Gastroesophageal sphincter (tissue), 4 donors: ENCODE data around the gene HORMAD1. TPM values are rescaled to one million over a fixed set of nuclear protein-coding genes. Genes with fewer than 3 reads are reported as not detected.

Source experiments
- ATAC-seq: fragments of 150-250 bp; one replicate; pipeline ENCODE4 v1.9.1; 2016; ENCODE audit warnings: mild to moderate bottlenecking, moderate library complexity
- H3K27ac ChIP-seq, 4 donors: fragments of 200-600 bp; sonication (generic) in 3 of 4; 1 replicate in 3 of 4; 2 replicates in 1 of 4; pipeline ENCODE4 v1.5.1; 2016 to 2019
- H3K27me3 ChIP-seq: fragments of 200-600 bp; sonication (generic); one replicate; pipeline ENCODE4 v1.5.1; 2019
- H3K36me3 ChIP-seq, 2 donors: fragments of 200-600 bp; sonication (generic); one replicate each; pipeline ENCODE4 v1.5.1; 2019; ENCODE audit warnings: control low read depth in 1 of 2
- H3K4me1 ChIP-seq, 3 donors: fragments of 200-600 bp; sonication (generic); 1 replicate in 2 of 3; 2 replicates in 1 of 3; pipeline ENCODE4 v1.5.1; 2016 to 2019; ENCODE audit warnings: control low read depth in 2 of 3
- H3K4me3 ChIP-seq, 2 donors: fragments of 200-600 bp; sonication (generic); one replicate each; pipeline ENCODE4 v1.5.1; 2019; ENCODE audit warnings: mild to moderate bottlenecking in 1 of 2, moderate library complexity in 1 of 2
- H3K9me3 ChIP-seq, 3 donors: fragments of 200-600 bp; sonication (generic); one replicate each; pipeline ENCODE4 v1.5.1; 2017 to 2019; ENCODE audit warnings: control low read depth in 2 of 3
- EP300 ChIP-seq: sonication (generic); formaldehyde crosslinking; IDR thresholded peaks from one replicate; pipeline ENCODE4 v1.6.1; 2017; ENCODE audit warnings: antibody characterized with exemption, mild to moderate bottlenecking
- POLR2A ChIP-seq, 2 donors: fragments of 450-650 bp; IDR thresholded peaks; one replicate each; pipeline ENCODE4 v1.6.1; 2017; ENCODE audit warnings: antibody characterized with exemption in 2 of 2, mild to moderate bottlenecking in 2 of 2, moderate library complexity in 1 of 2
- POLR2AphosphoS5 ChIP-seq: sonication (generic); formaldehyde crosslinking; IDR thresholded peaks from one replicate; pipeline ENCODE4 v1.6.1; 2017; ENCODE audit warnings: antibody characterized with exemption
- WGBS, 2 donors: methylation state at CpG; one replicate each; pipeline ENCODE4 v1.1.5; 2018; ENCODE audit warnings: low coverage in 1 of 2; 5-methylcytosine and 5-hydroxymethylcytosine counted together
- total RNA-seq, 4 donors: library from RNA; depleted of rRNA; stranded (reverse); fragments of >200 nt; gene quantifications; one replicate each; pipeline ENCODE4 v1.1.0, GENCODE V29; 2016
- TF ChIP-seq, protein P1 (sequence below), 4 experiments: fragments of 200-600 bp in 2 of 4; fragments of 450-650 bp in 2 of 4; sonication (generic) in 1 of 4; IDR thresholded peaks; one replicate each; pipeline ENCODE4 v1.5.1; 2017 to 2019; ENCODE audit warnings: antibody characterized with exemption in 4 of 4, mild to moderate bottlenecking in 2 of 4, moderate library complexity in 2 of 4

HORMAD1 gene
- total RNA-seq, 4 donors from 2014 or later, result 0.94 to 1.6 TPM; not detected in 2

DNA sequence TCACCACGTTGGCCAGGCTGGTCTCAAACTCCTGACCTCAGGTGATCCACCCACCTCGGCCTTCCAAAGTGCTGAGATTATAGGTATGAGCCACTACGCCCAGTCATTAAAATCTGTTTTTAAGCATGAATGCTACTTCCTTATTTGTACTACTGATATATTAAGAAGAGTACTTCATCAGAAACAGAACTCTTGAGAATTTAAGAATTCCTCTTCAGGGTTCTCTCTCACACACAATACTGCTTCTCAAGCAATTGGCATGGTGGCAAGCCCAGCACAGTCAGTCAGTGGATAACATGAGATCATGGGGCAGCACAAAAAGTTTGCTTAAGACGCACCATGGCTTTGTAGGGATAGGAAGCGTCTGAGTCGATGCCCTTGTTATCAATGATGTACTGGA, 30.7 kb upstream of the HORMAD1 start:
- no peaks in the 10 kb centered on the region for H3K27me3 ChIP-seq
- no peak overlapping the region for H3K4me3 ChIP-seq
- H3K9me3 ChIP-seq, result no peaks in the 10 kb centered on the region
- H3K36me3 ChIP-seq, result peaks cover 0 to 10% of the 10 kb centered on the region in 2 donors
- no peak for ATAC-seq
- H3K4me1 ChIP-seq, result no peaks in the 10 kb centered on the region
- H3K27ac ChIP-seq, result no peak overlapping the region
- WGBS, 2 donors, result 75 to 93% methylated on average over 3 to 4 of the region's 6 CpGs
- TF ChIP-seq POLR2AphosphoS5, result no peak
- TF ChIP-seq EP300, result no peak
- no peak for TF ChIP-seq POLR2A (IDR thresholded peaks at IDR 0.05)
- TF ChIP-seq, protein P1, sequence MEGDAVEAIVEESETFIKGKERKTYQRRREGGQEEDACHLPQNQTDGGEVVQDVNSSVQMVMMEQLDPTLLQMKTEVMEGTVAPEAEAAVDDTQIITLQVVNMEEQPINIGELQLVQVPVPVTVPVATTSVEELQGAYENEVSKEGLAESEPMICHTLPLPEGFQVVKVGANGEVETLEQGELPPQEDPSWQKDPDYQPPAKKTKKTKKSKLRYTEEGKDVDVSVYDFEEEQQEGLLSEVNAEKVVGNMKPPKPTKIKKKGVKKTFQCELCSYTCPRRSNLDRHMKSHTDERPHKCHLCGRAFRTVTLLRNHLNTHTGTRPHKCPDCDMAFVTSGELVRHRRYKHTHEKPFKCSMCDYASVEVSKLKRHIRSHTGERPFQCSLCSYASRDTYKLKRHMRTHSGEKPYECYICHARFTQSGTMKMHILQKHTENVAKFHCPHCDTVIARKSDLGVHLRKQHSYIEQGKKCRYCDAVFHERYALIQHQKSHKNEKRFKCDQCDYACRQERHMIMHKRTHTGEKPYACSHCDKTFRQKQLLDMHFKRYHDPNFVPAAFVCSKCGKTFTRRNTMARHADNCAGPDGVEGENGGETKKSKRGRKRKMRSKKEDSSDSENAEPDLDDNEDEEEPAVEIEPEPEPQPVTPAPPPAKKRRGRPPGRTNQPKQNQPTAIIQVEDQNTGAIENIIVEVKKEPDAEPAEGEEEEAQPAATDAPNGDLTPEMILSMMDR (IDR thresholded peaks at IDR 0.05), result no peak

GRCh38 chr1:150749720-150750311, 29.1 kb upstream of the HORMAD1 start:
- WGBS, 2 donors, result 92 to 94% methylated on average over 7 to 8 of the region's 8 CpGs
- no peak for TF ChIP-seq POLR2AphosphoS5
- TF ChIP-seq, protein P1 (IDR thresholded peaks at IDR 0.05), result no peak
- TF ChIP-seq EP300, result no peak
- TF ChIP-seq POLR2A (IDR thresholded peaks at IDR 0.05), result no peak
- no peak overlapping the region for H3K4me3 ChIP-seq
- H3K36me3 ChIP-seq, result peaks cover 0 to 10% of the 10 kb centered on the region in 2 donors
- no peak for ATAC-seq
- no peak overlapping the region for H3K27ac ChIP-seq
- no peaks in the 10 kb centered on the region for H3K4me1 ChIP-seq
- no peaks in the 10 kb centered on the region for H3K9me3 ChIP-seq
- H3K27me3 ChIP-seq, result no peaks in the 10 kb centered on the region

DNA sequence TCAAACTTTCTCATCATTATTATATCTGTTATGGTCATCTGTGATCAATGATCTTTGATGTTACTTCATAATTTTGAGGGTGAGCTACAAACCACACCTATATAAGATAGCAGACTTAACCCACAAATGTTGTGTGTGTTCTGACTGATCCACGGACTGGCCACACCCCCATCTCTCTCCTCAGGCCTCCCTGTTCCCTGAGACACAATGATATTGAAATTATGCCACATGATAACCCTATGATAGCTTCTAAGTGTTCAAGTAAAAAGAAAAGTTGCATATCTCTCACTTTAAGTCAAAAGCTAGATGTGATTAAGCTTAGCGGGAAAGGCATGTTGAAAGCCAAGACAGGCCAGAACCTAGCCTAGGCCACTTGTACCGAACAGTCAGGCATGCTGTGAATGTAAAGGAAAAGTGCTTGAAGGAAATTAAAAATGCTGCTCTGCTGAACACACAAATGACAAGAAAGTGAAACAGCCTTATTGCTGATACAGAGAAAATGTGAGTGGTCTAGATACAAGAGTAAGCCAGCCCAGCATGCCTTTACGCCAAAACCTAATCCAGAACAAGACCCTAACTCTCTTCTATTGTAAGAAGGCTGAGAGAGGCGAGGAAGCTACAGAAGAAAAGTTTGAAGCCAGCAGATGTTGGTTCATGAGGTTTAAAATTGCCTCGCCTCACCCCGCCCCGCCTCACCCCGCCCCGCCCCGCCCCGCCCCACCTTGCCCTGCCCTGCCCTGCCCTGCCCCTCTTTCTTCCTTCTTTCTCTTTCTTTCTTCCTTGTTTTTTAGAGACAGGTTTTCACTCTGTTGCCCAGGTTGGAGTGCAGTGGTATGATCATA, 28.4 kb upstream of the HORMAD1 start:
- ATAC-seq, result no peak
- WGBS, 2 donors, result 82 to 92% methylated on average over 6 to 10 of the region's 12 CpGs
- Histone ChIP-seq H3K36me3 (peaks cover 0 to 10% of the 10 kb centered on the region in 2 donors), H3K9me3 (no peaks in the 10 kb centered on the region), H3K27ac (no peak overlapping the region), H3K27me3 (no peaks in the 10 kb centered on the region), H3K4me3 (no peak overlapping the region), H3K4me1 (no peaks in the 10 kb centered on the region)
- TF ChIP-seq, protein P1 (IDR thresholded peaks at IDR 0.05), result no peak
- no peak for TF ChIP-seq EP300
- TF ChIP-seq POLR2AphosphoS5, result no peak
- no peak for TF ChIP-seq POLR2A (IDR thresholded peaks at IDR 0.05)

DNA sequence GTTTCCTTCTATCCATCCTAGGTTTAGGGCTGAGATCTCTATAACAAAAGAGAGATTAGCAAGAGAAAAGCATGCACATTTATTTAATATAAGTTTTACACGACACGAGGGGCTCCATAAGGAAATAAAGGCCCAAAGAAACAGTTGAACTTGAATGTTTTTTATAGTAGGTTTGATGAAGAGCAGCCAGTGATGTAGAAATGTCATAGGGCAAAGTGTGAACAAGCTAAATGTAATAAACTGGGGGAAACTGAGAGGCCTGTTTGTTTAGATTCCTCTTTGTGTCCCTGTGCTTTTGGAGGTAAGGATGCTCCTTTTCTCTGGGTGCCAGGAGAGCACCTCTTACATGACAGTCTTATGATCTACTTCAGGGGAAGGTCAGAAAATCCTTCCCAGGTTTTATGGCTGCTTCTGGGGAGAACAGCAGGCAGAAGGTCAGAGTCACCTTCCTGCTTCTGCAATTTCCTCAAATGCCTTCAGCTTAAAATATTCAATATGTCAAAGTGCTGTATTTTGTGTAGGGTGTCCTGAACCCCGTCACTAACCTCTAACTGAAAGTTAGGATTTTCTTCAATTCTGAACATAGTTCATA, 9.5 kb upstream of the HORMAD1 start:
- ATAC-seq, result no peak
- H3K27me3 ChIP-seq, result no peaks in the 10 kb centered on the region
- H3K9me3 ChIP-seq, result no peaks in the 10 kb centered on the region
- TF ChIP-seq, protein P1 (IDR thresholded peaks at IDR 0.05), result no peak
- TF ChIP-seq POLR2AphosphoS5, result no peak
- no peaks in the 10 kb centered on the region for H3K36me3 ChIP-seq
- no peaks in the 10 kb centered on the region for H3K4me1 ChIP-seq
- 59 to 67% methylated on average over 3 of the region's 3 CpGs for WGBS, 2 donors
- H3K27ac ChIP-seq, result no peak overlapping the region
- H3K4me3 ChIP-seq, result no peak overlapping the region
